ENCODE measurements around the gene COBL. TPM values are rescaled to one million over a fixed set of nuclear protein-coding genes. Genes with fewer than 3 reads are reported as not detected.
A peak's percentile ranks its signal among the peaks of the same experiment; 100 is the strongest.

COBL gene
- total RNA-seq, 4 donors from 2014 or later: 50.2 to 156 (median 65.1) TPM

- no peak overlapping the region for H3K4me3 ChIP-seq
- H3K9me3 ChIP-seq: no peaks in the 10 kb centered on the region
- no peak for DNase-seq (ENCODE audit: low spot score in 2 of 2)
- TF ChIP-seq POLR2A (IDR thresholded peaks at IDR 0.05): no peak
- no peak for TF ChIP-seq POLR2AphosphoS5 (IDR thresholded peaks at IDR 0.05)
- TF ChIP-seq EP300 (IDR thresholded peaks at IDR 0.05): no peak
- TF ChIP-seq CTCF (IDR thresholded peaks at IDR 0.05): no peak
- H3K4me1 ChIP-seq: peaks cover 26% of the 10 kb centered on the region
- H3K36me3 ChIP-seq: no peaks in the 10 kb centered on the region
- H3K27me3 ChIP-seq: peaks cover 26% of the 10 kb centered on the region
- no peak overlapping the region for H3K27ac ChIP-seq
- 81% methylated on average over 9 of the region's 9 CpGs for WGBS
These were observed 1.4 kb upstream of the COBL start for GRCh38 chr7:51318001-51318400.

GRCh38 chr7:51317582-51317910 lies 937 bp upstream of the COBL start:
- peak overlapping the region; percentile 88 for H3K27ac ChIP-seq
- no peaks in the 10 kb centered on the region for H3K36me3 ChIP-seq
- peaks cover 26% of the 10 kb centered on the region for H3K4me1 ChIP-seq
- no peak for DNase-seq (ENCODE audit: low spot score in 2 of 2)
- H3K9me3 ChIP-seq: no peaks in the 10 kb centered on the region
- H3K27me3 ChIP-seq: peaks cover 26% of the 10 kb centered on the region
- peak overlapping the region; percentile 71 for H3K4me3 ChIP-seq
- no peak for TF ChIP-seq CTCF (IDR thresholded peaks at IDR 0.05)
- TF ChIP-seq POLR2AphosphoS5 (IDR thresholded peaks at IDR 0.05): no peak
- TF ChIP-seq POLR2A (IDR thresholded peaks at IDR 0.05): no peak
- no peak for TF ChIP-seq EP300 (IDR thresholded peaks at IDR 0.05)
- 39% methylated on average over 6 of the region's 8 CpGs for WGBS

GRCh38 chr7:51316262-51316665 lies 345 bp downstream of the COBL start:
- DNase-seq (ENCODE audit: low spot score in 2 of 2): peak in 1 of 2 donors; percentile 73
- Histone ChIP-seq H3K36me3 (no peaks in the 10 kb centered on the region), H3K9me3 (no peaks in the 10 kb centered on the region), H3K27ac (peak overlapping the region; percentile 88), H3K27me3 (peaks cover 26% of the 10 kb centered on the region), H3K4me3 (peak overlapping the region; percentile 71), H3K4me1 (peaks cover 26% of the 10 kb centered on the region)
- TF ChIP-seq POLR2AphosphoS5 (IDR thresholded peaks at IDR 0.05): no peak
- TF ChIP-seq CTCF (IDR thresholded peaks at IDR 0.05): peak in 1 of 2 donors; percentile 9
- 0% methylated on average over 8 of the region's 46 CpGs for WGBS

- Histone ChIP-seq H3K9me3 (no peaks in the 10 kb centered on the region), H3K27me3 (peaks cover 26% of the 10 kb centered on the region), H3K36me3 (no peaks in the 10 kb centered on the region), H3K4me1 (peaks cover 26% of the 10 kb centered on the region), H3K27ac (peak overlapping the region; percentile 88), H3K4me3 (peak overlapping the region; percentile 71)
- DNase-seq (ENCODE audit: low spot score in 2 of 2): no peak
- no peak for TF ChIP-seq POLR2A (IDR thresholded peaks at IDR 0.05)
- TF ChIP-seq CTCF (IDR thresholded peaks at IDR 0.05): no peak
- TF ChIP-seq EP300 (IDR thresholded peaks at IDR 0.05): no peak
- no peak for TF ChIP-seq POLR2AphosphoS5 (IDR thresholded peaks at IDR 0.05)
- 2% methylated on average over 44 of the region's 58 CpGs for WGBS
These were observed 982 bp downstream of the COBL start for GRCh38 chr7:51315393-51316261.

GRCh38 chr7:51314726-51315125 lies 1.9 kb downstream of the COBL start:
- whole genome bisulfite sequencing: 66% methylated on average over 4 of the region's 4 CpGs
- Histone ChIP-seq H3K27me3 (peaks cover 26% of the 10 kb centered on the region), H3K9me3 (no peaks in the 10 kb centered on the region), H3K27ac (peak overlapping the region; percentile 88), H3K4me3 (no peak overlapping the region), H3K36me3 (no peaks in the 10 kb centered on the region), H3K4me1 (peaks cover 26% of the 10 kb centered on the region)
- no peak for TF ChIP-seq POLR2A (IDR thresholded peaks at IDR 0.05)
- TF ChIP-seq EP300 (IDR thresholded peaks at IDR 0.05): no peak
- TF ChIP-seq CTCF (IDR thresholded peaks at IDR 0.05): no peak
- TF ChIP-seq POLR2AphosphoS5 (IDR thresholded peaks at IDR 0.05): no peak
- DNase-seq (ENCODE audit: low spot score in 2 of 2): no peak

Data from suprapubic skin (tissue), 4 donors.